Prostate gland (tissue), 2 donors: Measurements from ENCODE around the gene ABHD15.

Experiments used
- CTCF ChIP-seq, 4 experiments: fragments of 200-600 bp in 2 of 4; fragments of 450-650 bp in 2 of 4; sonication (generic) in 2 of 4; IDR thresholded peaks; 1 replicate in 3 of 4; 2 replicates in 1 of 4; pipeline ENCODE4 v1.5.1; 2016 to 2019; ENCODE audit warnings: antibody characterized with exemption in 4 of 4, mild to moderate bottlenecking in 2 of 4, moderate library complexity in 2 of 4
- POLR2A ChIP-seq: fragments of 450-650 bp; IDR thresholded peaks from one replicate; pipeline ENCODE4 v1.6.1; 2016; ENCODE audit warnings: antibody characterized with exemption, mild to moderate bottlenecking
- POLR2AphosphoS5 ChIP-seq: sonication (generic); formaldehyde crosslinking; IDR thresholded peaks from one replicate; pipeline ENCODE4 v1.6.1; 2017; ENCODE audit warnings: antibody characterized with exemption

DNA sequence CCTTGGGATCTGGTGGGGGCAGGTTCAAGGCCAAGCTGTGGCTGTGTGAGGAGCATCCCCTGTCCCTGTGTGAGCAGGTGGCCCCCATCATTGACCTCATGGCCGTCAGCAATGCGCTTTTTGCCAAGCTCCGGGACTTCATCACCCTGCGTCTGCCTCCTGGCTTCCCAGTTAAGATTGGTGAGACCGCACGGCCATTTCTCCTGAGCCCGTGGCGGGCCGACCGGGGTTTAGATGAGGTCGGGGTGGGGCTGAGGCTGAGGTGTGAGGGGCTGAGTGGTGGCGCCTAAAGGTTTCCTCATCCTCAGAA, 45.2 kb upstream of the ABHD15 start:
- TF ChIP-seq CTCF (IDR thresholded peaks at IDR 0.05) (no peak), POLR2A (no peak), POLR2AphosphoS5 (no peak)
